ENCODE results near the gene CFAP65.

DNA sequence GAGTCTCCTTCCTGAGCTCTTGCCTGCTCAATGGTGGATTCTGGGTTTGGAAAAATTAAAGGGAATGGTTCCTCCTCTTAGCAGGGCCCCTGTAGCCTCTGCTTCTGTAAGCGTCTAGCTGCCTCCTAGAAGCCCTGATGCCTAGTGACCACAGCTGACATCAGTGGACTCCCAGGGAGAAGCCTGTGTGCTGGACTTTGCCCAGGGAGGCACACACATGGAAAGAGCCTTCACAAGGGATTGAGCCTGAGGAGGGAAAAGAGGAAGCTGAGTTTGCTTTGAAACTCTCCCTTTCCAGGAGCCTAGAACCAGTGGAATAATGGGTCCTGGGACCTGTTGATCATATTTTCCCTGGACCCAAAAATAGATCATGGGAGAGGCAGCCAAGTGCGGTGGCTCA, 1.4 kb upstream of the CFAP65 start:
- TF ChIP-seq CTCF (IDR thresholded peaks at IDR 0.05; ENCODE audit: low read depth, low read length, poor library complexity, severe bottlenecking) (no peak), EZH2phosphoT487 (IDR thresholded peaks at IDR 0.05; ENCODE audit: borderline replicate concordance, low read length) (no peak)
